ENCODE measurements around the gene SPATA6L. TPM values are rescaled to one million over a fixed set of nuclear protein-coding genes. Genes with fewer than 3 reads are reported as not detected.
A peak's percentile ranks its signal among the peaks of the same experiment; 100 is the strongest.

Gene SPATA6L
- total and polyA plus RNA-seq, 2 of the 13 experiments (the other 11 are each of a cell fraction or from before 2014, with no cell fraction given) = 1.1 to 1.9 TPM

DNA sequence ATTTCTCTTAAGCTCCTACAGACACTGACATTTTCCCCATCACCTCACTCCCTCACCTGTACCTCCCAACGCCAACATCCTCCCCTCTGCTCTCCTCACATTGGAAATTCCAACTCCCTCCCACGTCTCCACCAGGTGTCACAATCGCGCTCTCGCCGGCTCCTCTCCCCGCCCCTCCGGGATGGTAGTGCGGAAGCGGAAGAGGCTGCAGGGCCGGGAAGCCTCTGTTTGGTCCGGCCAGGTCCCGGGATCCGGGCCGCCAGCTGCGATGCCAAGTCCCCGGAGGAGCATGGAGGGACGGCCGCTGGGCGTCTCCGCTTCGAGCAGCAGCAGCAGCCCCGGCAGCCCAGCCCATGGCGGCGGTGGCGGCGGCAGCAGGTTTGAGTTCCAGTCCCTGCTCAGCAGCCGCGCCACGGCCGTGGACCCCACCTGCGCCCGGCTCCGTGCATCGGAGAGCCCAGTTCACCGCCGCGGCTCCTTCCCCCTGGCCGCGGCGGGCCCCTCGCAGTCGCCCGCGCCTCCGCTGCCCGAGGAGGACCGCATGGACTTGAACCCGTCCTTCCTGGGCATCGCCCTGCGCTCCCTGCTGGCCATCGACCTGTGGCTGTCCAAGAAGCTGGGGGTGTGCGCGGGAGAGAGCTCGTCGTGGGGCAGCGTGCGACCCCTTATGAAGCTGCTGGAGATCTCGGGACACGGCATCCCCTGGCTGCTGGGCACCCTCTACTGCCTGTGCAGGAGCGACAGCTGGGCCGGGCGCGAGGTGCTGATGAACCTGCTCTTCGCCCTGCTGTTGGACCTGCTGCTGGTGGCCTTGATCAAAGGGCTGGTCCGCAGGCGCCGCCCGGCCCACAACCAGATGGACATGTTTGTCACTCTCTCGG is 3.9 kb downstream of the SPATA6L start, which contains the start of gene PLPP6:
TSS of gene PLPP6 (plus strand) at position 187 of the 881 bp plus-strand sequence. CDS start at position 269, 82 bp downstream.
- no peak within 1 kb of the TSS for H2AFZ ChIP-seq (ENCODE audit: low read length)
- peaks cover 61% of the 10 kb centered on the region for H3K4me1 ChIP-seq (ENCODE audit: insufficient read depth, low read length)
- FAIRE-seq = peak; percentile 44
- DNase-seq (ENCODE audit: low spot score) = peak; percentile 86
- ATAC-seq = peak; percentile 92
- peak within 1 kb of the TSS; percentile 98 for H3K4me2 ChIP-seq (ENCODE audit: low read depth, low read length)
- peak within 1 kb of the TSS; percentile 93 for H3K27ac ChIP-seq (ENCODE audit: extremely low read length, insufficient read depth, low read length)
- H3K79me2 ChIP-seq (ENCODE audit: insufficient read depth, low read length) = peaks cover 12% of the 10 kb centered on the region
- peak within 1 kb of the TSS; percentile 75 to 81 (median 77) for H3K4me3 ChIP-seq (replicated peaks in 1 of 3; ENCODE audit: insufficient read depth in 1 of 3, low read depth in 2 of 3, low read length in 3 of 3)
- no peaks in the 10 kb centered on the region for H3K27me3 ChIP-seq (ENCODE audit: control insufficient read depth in 1 of 2, insufficient read depth in 2 of 2, low read length in 2 of 2)
- ChIA-PET POLR2A (interaction anchor here (0.6 to 2.6 kb wide), 11 partner anchors 13 to 966 kb away, joined by 3 to 34 read pairs (median 5); partner anchors contain the start of genes AK3, CDC37L1 and RIC1), CTCF (ENCODE audit: low intra/inter-chr PET ratio, low total read pairs) (interaction anchor here (1.0 to 1.1 kb wide), 2 partner anchors 18 to 22 kb away, joined by 3 read pairs; partner anchors contain the start of gene CDC37L1)
- H3K9ac ChIP-seq (ENCODE audit: insufficient read depth, low read depth, low read length) = peak within 1 kb of the TSS; percentile 86
- no peaks in the 10 kb centered on the region for H3K36me3 ChIP-seq (replicated peaks in 1 of 2; ENCODE audit: control insufficient read depth in 1 of 2, insufficient read depth in 2 of 2, low read length in 2 of 2)
- in situ Hi-C loops (cut with HindIII; ENCODE audit: extremely low pct_ligation_motif_present, low pct_unique_long_range_greater_than_20kb) (no loop called here), intact Hi-C loops (cut with micrococcal nuclease; ENCODE audit: unreplicated experiment) (loop anchor here (5.0 kb wide), 1 partner anchor 35 kb away; no protein-coding TSS in a partner anchor)
- TSS peak; percentile 55 for BruUV-seq (replicated peaks)
- 2% methylated on average over 17 of the region's 70 CpGs for WGBS (ENCODE audit: low lambda C conversion rate)
- H3K9me3 ChIP-seq (ENCODE audit: low read length) = no peaks in the 10 kb centered on the region
- H4K20me1 ChIP-seq (ENCODE audit: insufficient read depth, low read length) = no peaks in the 10 kb centered on the region
- TF ChIP-seq, protein P1, sequence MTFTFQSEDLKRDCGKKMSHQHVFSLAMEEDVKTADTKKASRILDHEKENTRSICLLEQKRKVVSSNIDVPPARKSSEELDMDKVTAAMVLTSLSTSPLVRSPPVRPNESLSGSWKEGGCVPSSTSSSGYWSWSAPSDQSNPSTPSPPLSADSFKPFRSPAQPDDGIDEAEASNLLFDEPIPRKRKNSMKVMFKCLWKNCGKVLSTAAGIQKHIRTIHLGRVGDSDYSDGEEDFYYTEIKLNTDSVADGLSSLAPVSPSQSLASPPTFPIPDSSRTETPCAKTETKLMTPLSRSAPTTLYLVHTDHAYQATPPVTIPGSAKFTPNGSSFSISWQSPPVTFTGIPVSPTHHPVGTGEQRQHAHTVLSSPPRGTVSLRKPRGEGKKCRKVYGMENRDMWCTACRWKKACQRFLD (CRISPR knock-in tag; IDR thresholded peaks at IDR 0.05; ENCODE audit: borderline replicate concordance) = peak; percentile 70; the same call in 1 of the 2 replicates
- TF ChIP-seq ZNF614 (CRISPR knock-in tag; IDR thresholded peaks at IDR 0.05; ENCODE audit: borderline replicate concordance) (no peak; the same call in none of the 2 replicates), GFI1 (CRISPR knock-in tag; IDR thresholded peaks at IDR 0.05; ENCODE audit: borderline replicate concordance) (peak; percentile 67; the same call in 1 of the 2 replicates), AGO1 (IDR thresholded peaks at IDR 0.05; ENCODE audit: low read depth, low read length, poor library complexity, severe bottlenecking) (no peak), FIP1L1 (IDR thresholded peaks at IDR 0.05; ENCODE audit: borderline replicate concordance, insufficient read depth, low read depth, low read length) (no peak), ZNF678 (CRISPR knock-in tag; IDR thresholded peaks at IDR 0.05) (no peak), TARDBP (CRISPR knock-in tag; IDR thresholded peaks at IDR 0.05) (0 out of 2 replicates have a peak, but pooled peaks have one; percentile 14)
- TF ChIP-seq, protein P2, sequence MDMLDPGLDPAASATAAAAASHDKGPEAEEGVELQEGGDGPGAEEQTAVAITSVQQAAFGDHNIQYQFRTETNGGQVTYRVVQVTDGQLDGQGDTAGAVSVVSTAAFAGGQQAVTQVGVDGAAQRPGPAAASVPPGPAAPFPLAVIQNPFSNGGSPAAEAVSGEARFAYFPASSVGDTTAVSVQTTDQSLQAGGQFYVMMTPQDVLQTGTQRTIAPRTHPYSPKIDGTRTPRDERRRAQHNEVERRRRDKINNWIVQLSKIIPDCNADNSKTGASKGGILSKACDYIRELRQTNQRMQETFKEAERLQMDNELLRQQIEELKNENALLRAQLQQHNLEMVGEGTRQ (IDR thresholded peaks at IDR 0.05; ENCODE audit: low read depth, low read length) = no peak
- TF ChIP-seq, protein P2 (CRISPR knock-in tag; IDR thresholded peaks at IDR 0.05; ENCODE audit: borderline replicate concordance) = no peak
- TF ChIP-seq, protein P3, sequence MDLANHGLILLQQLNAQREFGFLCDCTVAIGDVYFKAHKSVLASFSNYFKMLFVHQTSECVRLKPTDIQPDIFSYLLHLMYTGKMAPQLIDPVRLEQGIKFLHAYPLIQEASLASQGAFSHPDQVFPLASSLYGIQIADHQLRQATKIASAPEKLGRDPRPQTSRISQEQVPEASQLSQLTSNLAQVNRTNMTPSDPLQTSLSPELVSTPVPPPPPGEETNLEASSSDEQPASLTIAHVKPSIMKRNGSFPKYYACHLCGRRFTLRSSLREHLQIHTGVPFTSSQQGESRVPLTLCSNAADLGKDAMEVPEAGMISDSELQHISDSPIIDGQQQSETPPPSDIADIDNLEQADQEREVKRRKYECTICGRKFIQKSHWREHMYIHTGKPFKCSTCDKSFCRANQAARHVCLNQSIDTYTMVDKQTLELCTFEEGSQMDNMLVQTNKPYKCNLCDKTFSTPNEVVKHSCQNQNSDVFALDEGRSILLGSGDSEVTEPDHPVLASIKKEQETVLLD (CRISPR knock-in tag; IDR thresholded peaks at IDR 0.05; ENCODE audit: low read depth) = no peak
- TF ChIP-seq, protein P4, sequence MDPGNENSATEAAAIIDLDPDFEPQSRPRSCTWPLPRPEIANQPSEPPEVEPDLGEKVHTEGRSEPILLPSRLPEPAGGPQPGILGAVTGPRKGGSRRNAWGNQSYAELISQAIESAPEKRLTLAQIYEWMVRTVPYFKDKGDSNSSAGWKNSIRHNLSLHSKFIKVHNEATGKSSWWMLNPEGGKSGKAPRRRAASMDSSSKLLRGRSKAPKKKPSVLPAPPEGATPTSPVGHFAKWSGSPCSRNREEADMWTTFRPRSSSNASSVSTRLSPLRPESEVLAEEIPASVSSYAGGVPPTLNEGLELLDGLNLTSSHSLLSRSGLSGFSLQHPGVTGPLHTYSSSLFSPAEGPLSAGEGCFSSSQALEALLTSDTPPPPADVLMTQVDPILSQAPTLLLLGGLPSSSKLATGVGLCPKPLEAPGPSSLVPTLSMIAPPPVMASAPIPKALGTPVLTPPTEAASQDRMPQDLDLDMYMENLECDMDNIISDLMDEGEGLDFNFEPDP (CRISPR knock-in tag; conservative IDR thresholded peaks at IDR 0.05) = no peak

Measured in HepG2 (cell line).